ENCODE data around the gene CCNL2. TPM values are rescaled to one million over a fixed set of nuclear protein-coding genes. Genes with fewer than 3 reads are reported as not detected.

The CCNL2 gene
- total and polyA plus RNA-seq, 2 of the 13 experiments (the other 11 are each of a cell fraction or from before 2014, with no cell fraction given), result 105 to 340 TPM

GRCh38 chr1:1431845-1432273 is 32.7 kb upstream of the CCNL2 start (continued):
- no peak for TF ChIP-seq ZBTB39 (CRISPR knock-in tag; IDR thresholded peaks at IDR 0.05)
- TF ChIP-seq RORA (CRISPR knock-in tag; IDR thresholded peaks at IDR 0.05), result no peak
- peak; percentile 46; the same call in 1 of the 2 replicates for TF ChIP-seq SAFB2 (CRISPR knock-in tag; IDR thresholded peaks at IDR 0.05; ENCODE audit: borderline replicate concordance, low read depth)
- TF ChIP-seq HNRNPLL (IDR thresholded peaks at IDR 0.05; ENCODE audit: low read depth, low read length, poor library complexity, severe bottlenecking), result peak; percentile 43
- TF ChIP-seq KDM4B (CRISPR knock-in tag; IDR thresholded peaks at IDR 0.05), result 0 out of 2 replicates have a peak, but pooled peaks have one; percentile 55
- TF ChIP-seq CBX5 (CRISPR knock-in tag; IDR thresholded peaks at IDR 0.05; ENCODE audit: borderline replicate concordance), result peak; percentile 82; the same call in 1 of the 2 replicates
- peak; percentile 83 for TF ChIP-seq ZNF772 (CRISPR knock-in tag; IDR thresholded peaks at IDR 0.05)
- TF ChIP-seq NFIB (CRISPR knock-in tag; IDR thresholded peaks at IDR 0.05; ENCODE audit: borderline replicate concordance), result no peak
- TF ChIP-seq MLLT10 (CRISPR knock-in tag; IDR thresholded peaks at IDR 0.05), result no peak
- TF ChIP-seq, protein P1, sequence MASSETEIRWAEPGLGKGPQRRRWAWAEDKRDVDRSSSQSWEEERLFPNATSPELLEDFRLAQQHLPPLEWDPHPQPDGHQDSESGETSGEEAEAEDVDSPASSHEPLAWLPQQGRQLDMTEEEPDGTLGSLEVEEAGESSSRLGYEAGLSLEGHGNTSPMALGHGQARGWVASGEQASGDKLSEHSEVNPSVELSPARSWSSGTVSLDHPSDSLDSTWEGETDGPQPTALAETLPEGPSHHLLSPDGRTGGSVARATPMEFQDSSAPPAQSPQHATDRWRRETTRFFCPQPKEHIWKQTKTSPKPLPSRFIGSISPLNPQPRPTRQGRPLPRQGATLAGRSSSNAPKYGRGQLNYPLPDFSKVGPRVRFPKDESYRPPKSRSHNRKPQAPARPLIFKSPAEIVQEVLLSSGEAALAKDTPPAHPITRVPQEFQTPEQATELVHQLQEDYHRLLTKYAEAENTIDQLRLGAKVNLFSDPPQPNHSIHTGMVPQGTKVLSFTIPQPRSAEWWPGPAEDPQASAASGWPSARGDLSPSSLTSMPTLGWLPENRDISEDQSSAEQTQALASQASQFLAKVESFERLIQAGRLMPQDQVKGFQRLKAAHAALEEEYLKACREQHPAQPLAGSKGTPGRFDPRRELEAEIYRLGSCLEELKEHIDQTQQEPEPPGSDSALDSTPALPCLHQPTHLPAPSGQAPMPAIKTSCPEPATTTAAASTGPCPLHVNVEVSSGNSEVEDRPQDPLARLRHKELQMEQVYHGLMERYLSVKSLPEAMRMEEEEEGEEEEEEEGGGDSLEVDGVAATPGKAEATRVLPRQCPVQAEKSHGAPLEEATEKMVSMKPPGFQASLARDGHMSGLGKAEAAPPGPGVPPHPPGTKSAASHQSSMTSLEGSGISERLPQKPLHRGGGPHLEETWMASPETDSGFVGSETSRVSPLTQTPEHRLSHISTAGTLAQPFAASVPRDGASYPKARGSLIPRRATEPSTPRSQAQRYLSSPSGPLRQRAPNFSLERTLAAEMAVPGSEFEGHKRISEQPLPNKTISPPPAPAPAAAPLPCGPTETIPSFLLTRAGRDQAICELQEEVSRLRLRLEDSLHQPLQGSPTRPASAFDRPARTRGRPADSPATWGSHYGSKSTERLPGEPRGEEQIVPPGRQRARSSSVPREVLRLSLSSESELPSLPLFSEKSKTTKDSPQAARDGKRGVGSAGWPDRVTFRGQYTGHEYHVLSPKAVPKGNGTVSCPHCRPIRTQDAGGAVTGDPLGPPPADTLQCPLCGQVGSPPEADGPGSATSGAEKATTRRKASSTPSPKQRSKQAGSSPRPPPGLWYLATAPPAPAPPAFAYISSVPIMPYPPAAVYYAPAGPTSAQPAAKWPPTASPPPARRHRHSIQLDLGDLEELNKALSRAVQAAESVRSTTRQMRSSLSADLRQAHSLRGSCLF (CRISPR knock-in tag; IDR thresholded peaks at IDR 0.05; ENCODE audit: borderline replicate concordance), result no peak
- 0 out of 2 replicates have a peak, but pooled peaks have one; percentile 17 for TF ChIP-seq ZNF777 (CRISPR knock-in tag; IDR thresholded peaks at IDR 0.05)
- TF ChIP-seq HDAC1 (CRISPR knock-in tag; IDR thresholded peaks at IDR 0.05), result peak; percentile 64; the same call in 1 of the 2 replicates
- TF ChIP-seq TBP (CRISPR knock-in tag; IDR thresholded peaks at IDR 0.05), result no peak
- TF ChIP-seq ARHGAP35 (CRISPR knock-in tag; IDR thresholded peaks at IDR 0.05; ENCODE audit: borderline replicate concordance), result no peak; the same call in 1 of the 2 replicates
- peak; percentile 92 for TF ChIP-seq SAP130 (CRISPR knock-in tag; IDR thresholded peaks at IDR 0.05; ENCODE audit: low read depth)
- no peak; the same call in 1 of the 2 replicates for TF ChIP-seq MTA1 (CRISPR knock-in tag; IDR thresholded peaks at IDR 0.05; ENCODE audit: borderline replicate concordance)
- TF ChIP-seq, protein P2, sequence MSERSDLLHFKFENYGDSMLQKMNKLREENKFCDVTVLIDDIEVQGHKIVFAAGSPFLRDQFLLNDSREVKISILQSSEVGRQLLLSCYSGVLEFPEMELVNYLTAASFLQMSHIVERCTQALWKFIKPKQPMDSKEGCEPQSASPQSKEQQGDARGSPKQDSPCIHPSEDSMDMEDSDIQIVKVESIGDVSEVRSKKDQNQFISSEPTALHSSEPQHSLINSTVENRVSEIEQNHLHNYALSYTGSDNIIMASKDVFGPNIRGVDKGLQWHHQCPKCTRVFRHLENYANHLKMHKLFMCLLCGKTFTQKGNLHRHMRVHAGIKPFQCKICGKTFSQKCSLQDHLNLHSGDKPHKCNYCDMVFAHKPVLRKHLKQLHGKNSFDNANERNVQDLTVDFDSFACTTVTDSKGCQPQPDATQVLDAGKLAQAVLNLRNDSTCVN (CRISPR knock-in tag; IDR thresholded peaks at IDR 0.05; ENCODE audit: borderline replicate concordance), result 0 out of 2 replicates have a peak, but pooled peaks have one; percentile 21
- peak; percentile 77 for TF ChIP-seq ARNTL (CRISPR knock-in tag; IDR thresholded peaks at IDR 0.05)
- TF ChIP-seq HMG20A (CRISPR knock-in tag; IDR thresholded peaks at IDR 0.05; ENCODE audit: borderline replicate concordance), result 0 out of 2 replicates have a peak, but pooled peaks have one; percentile 42
- no peak; the same call in 1 of the 2 replicates for TF ChIP-seq ZNF670 (CRISPR knock-in tag; IDR thresholded peaks at IDR 0.05; ENCODE audit: borderline replicate concordance)
